HTERT RPE-1 (cell line): ENCODE data around the gene ZNF652.
"Not testable (repeated sequence)": the region's sequence is repeated elsewhere in the genome, so short reads cannot be mapped to it uniquely, and the experiment has no call there.

Experiments
- in situ Hi-C: fragments of 300-500 bp; cut with MboI; formaldehyde crosslinking; loops from 4 replicates; pipeline ENCODE4 v1.14.3; 2020; ENCODE audit warnings: low sequenced_read_pairs

Gene ZNF652

DNA sequence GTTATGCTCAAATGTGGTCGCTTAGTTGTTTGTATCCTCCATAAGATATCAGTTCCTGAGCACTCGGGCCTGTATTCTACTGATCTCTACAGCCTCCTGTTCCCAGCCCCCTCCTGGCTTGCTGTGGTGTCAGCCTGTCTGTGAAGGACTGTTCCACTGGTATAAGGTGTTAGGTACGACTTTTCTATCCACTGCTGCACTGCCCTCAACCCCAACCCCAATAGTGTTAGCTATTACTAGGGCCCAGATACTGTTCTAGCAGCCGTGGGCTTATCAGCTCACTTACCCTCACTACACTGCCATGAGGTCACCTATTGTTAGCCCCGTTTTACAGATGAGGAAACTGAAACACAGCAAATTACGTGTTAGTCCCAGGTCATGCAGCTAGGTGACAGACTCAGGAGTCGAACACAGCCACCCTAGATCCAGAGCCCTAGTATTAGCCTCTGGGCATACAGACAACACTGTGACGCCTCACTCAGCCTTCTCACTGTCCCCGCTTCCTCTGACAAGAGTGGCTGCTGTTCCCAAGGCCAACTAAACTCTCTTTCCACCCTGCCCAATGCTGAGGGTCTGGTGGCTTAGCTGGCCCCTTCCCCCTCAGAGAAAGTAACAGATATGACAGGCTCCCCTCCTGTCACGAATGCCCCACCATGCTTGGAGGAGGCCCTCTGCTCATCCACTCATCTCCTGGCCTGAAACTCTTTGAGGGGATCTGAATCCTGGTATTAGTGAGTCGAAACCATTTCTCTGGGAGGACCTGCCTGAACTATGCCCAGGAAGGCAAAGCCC, 25.6 kb upstream of the ZNF652 start:
- in situ Hi-C loops: no loop called here

DNA sequence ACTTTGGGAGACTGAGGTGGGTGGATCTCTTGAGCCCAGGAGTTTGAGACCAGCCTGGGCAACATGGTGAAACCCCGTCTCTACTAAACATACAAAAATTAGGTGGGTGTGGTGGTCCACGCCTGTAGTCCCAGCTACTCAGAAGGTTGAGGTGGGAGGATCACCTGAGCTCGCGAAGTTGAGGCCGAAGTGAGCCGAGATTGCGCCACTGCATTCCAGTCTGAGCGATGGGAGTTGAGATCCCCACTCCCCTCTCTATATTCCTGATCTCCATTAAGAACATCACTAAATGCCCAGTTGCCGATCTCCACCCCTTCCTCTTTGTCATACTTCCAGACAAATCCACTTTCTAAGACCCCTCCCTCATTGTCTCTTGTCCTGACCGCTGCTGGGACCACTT, 24.3 kb upstream of the ZNF652 start:
- in situ Hi-C loops: no loop called here

DNA sequence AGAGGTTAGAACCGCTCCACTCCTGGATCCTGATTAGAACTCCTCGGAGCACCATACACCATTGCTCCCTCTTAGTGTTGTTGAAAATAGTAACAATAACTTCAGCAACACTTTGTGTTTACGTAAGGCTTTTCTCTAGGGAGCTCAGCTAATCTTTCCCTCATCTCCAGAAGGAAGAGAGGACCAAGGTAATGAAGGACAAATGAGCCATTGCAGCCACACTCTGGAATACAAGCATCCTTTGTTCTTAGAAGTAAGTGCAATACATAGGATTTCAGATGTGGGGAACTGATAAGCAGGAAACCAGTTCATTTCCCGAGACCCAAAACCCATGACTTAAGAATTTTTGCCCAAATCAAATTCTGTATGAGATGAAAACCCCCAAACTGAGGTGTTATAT, 22.9 kb upstream of the ZNF652 start:
- in situ Hi-C loops: no loop called here

DNA sequence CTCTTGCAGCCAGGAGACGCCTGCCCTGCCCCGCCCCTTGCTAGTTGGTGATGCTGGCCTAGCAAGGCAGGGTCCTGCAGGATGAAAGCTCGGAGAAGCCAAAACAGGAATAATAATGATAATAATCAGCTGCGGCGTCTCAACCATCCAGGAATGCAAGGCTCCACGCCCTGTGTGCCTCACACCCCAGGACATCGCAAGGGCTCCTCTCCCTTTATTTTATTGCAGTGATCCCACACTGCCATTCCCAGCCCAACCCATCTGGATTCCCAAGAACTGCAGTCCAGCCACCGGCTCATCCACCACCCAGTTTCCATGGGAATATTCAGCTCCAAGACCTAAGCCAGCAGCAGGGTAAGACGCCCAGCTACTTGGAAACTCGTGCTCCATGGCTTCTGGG, 21.0 kb upstream of the ZNF652 start:
- in situ Hi-C loops: no loop called here

DNA sequence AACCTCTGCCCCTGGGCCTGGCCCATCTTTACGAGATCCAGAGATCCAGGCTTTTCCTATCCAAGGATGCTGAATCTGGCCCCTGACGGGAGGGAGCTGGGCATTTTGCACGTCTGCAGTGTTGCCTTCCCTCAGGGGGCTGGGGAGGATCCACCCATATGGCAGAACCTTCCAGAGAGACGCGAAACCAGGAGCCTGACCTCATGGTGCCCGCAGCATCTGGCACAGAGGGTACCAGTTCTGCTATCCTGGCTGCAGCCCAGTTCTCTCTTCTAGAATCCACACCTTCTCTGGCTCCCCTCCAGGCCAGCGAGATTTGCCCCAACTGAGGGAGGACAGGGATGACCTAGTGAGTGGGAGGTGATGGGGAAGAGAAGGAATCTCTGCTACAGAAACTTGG, 20.5 kb upstream of the ZNF652 start:
- in situ Hi-C loops: no loop called here

DNA sequence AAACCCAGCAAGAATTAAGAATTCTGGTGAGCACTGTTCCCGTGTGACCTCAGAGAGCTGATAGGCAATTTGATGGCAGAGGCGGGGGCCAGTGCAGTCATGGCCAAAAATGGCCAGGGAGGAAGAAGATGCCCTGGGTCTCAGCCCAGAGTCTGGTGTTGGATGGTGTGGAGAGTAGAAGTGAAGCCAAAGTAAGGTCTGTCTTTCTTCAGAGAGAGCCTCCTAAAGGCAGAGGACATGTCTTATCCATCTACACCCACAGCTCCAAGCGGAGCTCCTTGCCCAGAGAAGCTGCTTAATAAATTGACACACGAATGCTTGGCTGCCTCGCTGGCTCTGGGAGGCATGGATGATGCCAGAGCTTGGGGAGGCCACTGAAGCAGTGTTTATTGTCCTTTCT, 19.7 kb upstream of the ZNF652 start:
- in situ Hi-C loops: no loop called here

DNA sequence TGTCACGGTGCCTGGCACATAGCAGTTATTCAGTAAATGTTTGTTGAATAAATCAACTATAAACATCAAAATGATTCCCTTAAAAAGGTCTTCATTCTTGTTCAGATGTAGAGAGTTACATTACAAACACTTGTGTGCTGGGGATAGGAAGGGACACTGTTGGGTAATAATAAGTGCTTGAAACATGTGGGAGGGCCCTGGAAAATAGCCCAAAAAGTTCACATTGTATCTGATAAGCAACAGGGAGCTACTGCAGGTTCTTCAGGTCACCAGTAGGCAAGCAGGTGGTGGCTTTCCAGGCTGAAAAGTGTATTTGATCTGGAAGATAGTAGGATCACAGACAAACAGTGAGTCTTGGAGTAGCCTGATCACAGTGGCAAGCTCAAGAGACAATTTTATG, 19.0 kb upstream of the ZNF652 start:
- in situ Hi-C loops: no loop called here

DNA sequence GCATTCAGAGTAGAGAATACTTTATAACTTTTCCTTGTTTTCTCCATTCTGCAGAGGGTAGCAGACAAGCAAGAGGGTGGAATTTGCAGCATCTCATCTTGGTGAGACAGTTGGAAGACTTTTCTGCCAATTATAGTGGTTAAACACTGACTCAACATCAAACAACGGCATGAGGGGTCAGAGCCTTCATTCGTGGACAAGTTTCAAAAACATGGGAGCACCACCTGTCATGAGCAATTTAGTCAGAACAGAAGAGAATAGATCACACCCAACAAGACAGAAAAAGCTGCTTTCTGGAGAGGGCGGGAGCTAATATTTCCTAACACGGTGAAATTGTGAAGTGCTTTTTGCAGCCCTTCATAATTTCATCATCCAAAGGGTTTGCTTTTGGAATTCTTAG, 17.9 kb upstream of the ZNF652 start:
- in situ Hi-C loops: no loop called here

GRCh38 chr17:49378311-49378710, 16.3 kb upstream of the ZNF652 start:
- in situ Hi-C loops: no loop called here

DNA sequence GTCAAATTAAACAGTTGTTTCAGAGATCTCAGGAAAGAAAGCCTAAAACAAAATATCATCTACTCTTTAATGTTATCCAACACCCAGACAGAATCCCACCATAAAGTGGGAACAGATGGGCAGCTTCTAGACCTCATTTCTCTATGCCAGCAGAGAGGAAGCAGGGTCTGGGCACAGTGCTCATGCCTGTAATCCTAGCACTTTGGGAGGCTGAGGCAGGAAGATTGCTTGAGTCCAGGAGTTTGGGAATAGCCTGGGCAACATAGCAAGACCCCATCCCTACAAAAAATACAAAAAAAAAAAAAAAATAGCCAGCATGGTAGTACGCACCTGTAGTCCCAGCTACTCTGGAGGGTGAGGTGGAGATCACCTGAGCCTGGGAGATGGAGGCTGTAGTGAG, 13.5 kb upstream of the ZNF652 start:
- in situ Hi-C loops: no loop called here

GRCh38 chr17:49373115-49373514, 11.1 kb upstream of the ZNF652 start:
- in situ Hi-C loops: no loop called here

GRCh38 chr17:49372425-49372824, 10.4 kb upstream of the ZNF652 start:
- in situ Hi-C loops: no loop called here

DNA sequence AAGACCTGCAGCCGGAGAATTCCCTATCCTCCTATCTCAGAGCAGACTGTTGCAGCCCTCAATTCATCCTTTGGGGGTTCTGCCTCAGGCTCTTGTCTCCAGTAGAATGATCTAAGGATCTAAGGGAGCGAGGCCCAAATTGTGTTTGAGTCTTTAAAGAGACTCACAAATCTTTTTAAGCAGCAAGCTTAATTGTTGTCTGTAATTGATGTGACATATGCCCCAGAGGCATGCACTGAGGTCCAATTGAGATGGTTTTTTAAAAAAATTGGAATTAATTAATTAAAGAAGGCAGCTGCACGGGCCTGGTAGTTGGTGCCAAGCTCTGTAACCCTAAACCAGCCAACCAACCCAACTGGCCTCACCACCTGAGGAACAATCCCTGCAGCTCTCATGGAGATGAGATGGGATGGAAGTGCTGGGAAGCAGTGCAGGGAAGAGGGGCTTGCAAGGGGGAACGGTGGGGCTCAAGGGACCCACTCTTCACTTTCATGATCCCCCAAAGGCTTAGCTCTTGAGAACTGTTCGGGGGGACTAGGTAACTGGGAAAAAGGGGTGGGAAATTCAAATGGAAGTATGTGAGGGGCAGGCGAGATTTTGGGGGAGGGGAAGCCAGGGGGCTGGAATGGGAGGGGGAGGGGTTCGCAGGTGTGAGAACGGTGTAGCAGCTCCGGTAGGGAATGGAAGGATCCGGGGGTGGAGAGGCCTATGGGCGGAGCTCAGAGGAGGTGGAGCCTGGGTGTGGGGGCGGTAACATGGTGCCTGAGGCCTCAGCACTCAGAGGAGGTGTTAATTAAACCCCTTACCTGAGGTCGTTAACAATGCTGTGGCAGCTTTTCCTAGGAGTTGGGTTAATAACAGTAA, 9.2 kb upstream of the ZNF652 start:
- in situ Hi-C loops: no loop called here

GRCh38 chr17:49369760-49370159, 7.7 kb upstream of the ZNF652 start:
- in situ Hi-C loops: no loop called here

- in situ Hi-C loops: no loop called here
Observed at GRCh38 chr17:49369089-49369488, 7.0 kb upstream of the ZNF652 start.

DNA sequence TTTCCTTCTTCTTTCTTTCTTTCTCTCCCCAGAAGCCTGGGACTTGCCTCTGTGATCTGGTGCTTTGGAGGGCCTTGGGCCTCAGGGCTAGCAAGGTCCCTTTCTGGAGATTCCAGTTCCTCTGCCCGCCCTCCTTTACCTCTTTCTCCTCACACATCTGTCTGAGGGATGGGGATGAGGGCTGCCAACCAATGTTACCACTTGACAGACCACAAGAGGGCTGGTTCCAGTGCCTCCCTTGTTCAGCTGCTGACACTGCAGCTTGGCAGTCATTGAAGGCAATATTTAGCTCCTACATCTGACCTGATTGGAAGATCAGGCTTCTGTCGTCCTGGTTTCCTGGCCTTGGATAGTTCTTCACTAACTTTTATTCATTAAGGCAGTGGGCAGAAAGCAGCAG, 3.6 kb upstream of the ZNF652 start:
- in situ Hi-C loops: no loop called here

- in situ Hi-C loops: not testable (repeated sequence)
Observed at GRCh38 chr17:49365126-49365525, 3.1 kb upstream of the ZNF652 start.

- in situ Hi-C loops: no loop called here
Observed at GRCh38 chr17:49364119-49364518, 2.1 kb upstream of the ZNF652 start.

DNA sequence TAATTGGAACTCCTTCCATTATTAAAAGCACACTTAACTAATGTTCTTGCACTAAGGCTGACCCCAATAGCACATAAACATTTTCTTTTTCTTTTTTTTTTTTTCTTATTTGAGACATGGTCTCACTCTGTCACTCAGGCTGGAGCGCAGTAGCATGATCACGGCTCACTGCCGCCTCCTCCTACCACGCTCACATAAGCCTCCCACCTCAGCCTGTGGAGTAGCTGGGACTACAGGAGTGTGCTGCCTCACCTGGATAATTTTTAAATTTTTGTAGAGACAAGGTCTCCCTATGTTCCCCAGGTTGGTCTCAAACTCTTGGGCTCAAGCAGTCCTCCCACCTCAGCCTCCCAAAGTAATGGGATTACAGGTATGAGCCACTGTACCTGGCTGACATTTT, 1.2 kb upstream of the ZNF652 start:
- in situ Hi-C loops: no loop called here

GRCh38 chr17:49362723-49363117, 670 bp upstream of the ZNF652 start:
- in situ Hi-C loops: no loop called here

DNA sequence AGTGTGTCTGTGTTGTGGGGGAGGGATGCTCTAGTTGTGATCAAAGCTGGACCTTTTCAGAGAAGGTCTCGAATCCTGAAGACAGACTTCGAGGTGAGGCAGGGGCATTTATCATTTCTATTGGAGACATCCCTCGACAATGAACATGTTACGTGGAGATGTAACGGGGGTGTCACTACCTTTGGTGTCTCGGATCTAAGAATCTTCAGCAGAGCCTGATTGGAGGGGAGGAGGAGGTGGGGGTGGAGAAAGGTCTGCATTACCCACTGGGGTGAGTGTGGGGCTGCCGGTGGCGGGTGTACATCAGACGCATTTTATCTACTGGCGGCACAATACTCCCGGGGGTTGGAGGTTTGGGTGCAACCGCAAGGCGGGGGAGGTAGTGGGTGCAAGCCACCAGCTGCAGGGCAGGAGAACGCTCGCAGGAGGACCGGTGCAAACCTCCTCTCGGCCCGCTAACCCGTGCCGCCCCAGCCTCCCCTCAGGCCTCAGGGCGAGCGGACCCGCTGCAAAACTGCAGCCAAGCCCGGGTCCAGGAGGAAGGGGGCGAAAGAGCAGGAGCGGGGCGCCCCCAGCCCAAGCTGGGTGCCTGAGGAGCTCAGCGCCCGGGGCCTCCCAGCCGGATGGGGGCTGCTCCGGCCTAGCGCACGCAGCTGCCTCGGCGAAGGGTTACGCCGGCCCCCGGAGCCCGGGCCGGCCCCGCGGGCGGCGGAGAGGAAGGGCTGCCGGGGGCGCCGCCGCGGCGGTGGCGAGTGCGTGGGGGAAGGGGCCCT, 735 bp downstream of the ZNF652 start:
- in situ Hi-C loops: no loop called here

DNA sequence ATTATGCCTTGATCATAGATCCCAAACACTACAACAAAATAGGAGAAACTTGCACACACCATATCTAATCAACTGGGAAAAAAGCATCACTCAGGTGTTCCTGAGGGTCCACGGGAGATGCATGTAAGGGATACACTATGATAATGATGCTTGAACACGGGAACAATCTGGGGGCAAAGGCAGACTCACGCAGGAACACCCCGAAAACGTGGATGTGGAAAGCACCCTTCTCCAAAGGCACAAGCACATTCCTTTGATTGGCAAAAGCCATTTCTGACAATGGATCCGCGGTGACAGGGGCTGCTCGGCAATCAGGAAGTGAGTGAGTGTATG, 1.3 kb downstream of the ZNF652 start:
- in situ Hi-C loops: no loop called here
